Coronary artery (tissue), 2 donors: ENCODE data around the gene AP1G2.
"Not testable (repeated sequence)": the region's sequence is repeated elsewhere in the genome, so short reads cannot be mapped to it uniquely, and the experiment has no call there.

Source experiments
- DNase-seq: peaks from one replicate; pipeline ENCODE4 v3.0.0-alpha.2; 2017; ENCODE audit warnings: low spot score
- H3K27ac ChIP-seq, 2 donors: fragments of 200-600 bp; sonication (generic); one replicate each; pipeline ENCODE4 v1.5.1; 2016 to 2019
- H3K4me3 ChIP-seq: fragments of 200-600 bp; sonication (generic); 2 replicates; pipeline ENCODE4 v1.5.1; 2016; ENCODE audit warnings: mild to moderate bottlenecking, moderate library complexity
- TF ChIP-seq, protein P1 (sequence below): fragments of 200-600 bp; sonication (generic); IDR thresholded peaks from one replicate; pipeline ENCODE4 v1.5.1; 2019; ENCODE audit warnings: antibody characterized with exemption

AP1G2 gene

DNA sequence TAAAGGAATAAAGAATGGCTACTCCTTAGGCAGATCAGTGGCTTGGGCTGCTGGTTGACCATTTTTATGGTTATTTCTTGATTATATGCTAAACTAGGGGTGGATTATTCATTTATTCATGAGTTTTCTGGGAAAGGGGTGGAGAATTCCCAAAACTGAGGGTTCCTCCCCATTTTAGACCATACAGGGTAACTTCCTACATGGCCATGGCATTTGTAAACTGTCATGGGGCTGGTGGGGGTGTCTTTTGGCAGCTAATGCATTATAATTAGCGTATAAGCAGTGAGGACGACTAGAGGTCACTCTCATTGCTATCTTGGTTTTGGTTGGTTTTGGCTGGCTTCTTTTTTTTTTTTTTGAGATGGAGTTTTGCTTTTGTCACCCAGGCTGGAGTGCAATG is 36.6 kb upstream of the AP1G2 start:
- H3K4me3 ChIP-seq: no peak overlapping the region
- no peak for DNase-seq
- no peak overlapping the region for H3K27ac ChIP-seq
- TF ChIP-seq, protein P1, sequence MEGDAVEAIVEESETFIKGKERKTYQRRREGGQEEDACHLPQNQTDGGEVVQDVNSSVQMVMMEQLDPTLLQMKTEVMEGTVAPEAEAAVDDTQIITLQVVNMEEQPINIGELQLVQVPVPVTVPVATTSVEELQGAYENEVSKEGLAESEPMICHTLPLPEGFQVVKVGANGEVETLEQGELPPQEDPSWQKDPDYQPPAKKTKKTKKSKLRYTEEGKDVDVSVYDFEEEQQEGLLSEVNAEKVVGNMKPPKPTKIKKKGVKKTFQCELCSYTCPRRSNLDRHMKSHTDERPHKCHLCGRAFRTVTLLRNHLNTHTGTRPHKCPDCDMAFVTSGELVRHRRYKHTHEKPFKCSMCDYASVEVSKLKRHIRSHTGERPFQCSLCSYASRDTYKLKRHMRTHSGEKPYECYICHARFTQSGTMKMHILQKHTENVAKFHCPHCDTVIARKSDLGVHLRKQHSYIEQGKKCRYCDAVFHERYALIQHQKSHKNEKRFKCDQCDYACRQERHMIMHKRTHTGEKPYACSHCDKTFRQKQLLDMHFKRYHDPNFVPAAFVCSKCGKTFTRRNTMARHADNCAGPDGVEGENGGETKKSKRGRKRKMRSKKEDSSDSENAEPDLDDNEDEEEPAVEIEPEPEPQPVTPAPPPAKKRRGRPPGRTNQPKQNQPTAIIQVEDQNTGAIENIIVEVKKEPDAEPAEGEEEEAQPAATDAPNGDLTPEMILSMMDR: no peak

DNA sequence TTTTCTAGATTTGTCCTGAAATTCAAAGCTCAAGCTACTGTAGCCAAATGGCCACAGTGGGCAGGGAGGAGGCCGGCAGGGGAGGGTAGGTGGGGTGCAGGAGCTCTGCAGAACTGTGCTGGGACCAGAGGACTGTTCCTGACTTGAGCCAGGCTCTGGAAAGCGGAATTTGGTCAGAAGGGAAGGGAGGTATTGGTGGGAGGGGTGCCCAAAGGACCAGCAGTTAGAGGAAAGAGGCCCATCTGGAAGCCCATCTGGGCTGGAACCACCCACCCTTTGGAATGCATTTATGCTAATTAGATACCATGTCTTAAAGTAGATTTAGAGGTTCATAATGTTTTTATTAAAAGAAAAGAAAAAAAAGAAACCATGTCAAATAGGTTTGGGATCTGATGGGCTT is 35.5 kb upstream of the AP1G2 start:
- DNase-seq: no peak
- TF ChIP-seq, protein P1: no peak
- no peak overlapping the region for H3K4me3 ChIP-seq
- H3K27ac ChIP-seq: no peak overlapping the region

DNA sequence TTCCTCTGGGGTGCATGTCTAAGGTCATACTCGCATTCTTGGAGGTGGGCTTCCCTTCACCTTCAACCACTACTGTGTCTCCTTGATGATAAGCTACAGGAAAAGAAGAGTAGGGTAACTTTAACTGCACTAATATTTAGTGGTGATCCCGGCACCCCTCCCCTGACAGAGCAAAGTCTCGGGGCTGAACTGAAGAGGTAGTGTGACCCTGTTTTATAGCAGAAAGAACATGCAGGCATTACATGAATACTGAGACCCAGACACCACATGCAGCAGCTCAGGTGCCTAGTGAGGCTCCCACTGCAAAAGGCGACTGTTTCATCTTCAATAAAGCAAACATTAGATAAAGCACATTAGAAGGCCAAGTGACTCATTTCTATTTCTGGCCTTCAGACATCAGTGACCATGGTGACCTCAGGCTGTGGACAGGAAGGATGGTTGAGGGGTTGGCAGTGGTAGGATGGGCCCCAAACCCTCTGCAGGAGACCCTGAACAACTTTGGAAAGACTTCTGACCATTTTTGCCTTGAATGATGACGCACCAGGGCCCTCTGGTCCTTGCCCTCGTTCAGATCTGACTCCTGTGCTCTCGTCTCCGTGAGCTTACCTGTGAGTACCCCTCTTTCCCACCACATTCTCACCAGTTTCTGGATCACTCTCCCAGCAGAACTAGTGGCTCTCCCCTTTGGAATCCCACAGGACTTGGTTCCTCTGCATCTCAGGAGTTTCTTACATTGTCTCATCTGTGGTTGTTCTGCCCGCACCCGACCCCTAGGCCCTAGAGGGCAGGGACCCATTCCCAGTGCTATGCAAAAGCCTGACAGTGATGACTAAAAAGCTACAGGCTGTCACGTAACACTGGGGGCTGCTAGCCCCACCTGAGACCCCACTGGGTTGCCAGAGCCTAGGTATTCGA is 34.8 kb upstream of the AP1G2 start:
- DNase-seq: no peak
- TF ChIP-seq, protein P1: no peak
- Histone ChIP-seq H3K27ac (no peak overlapping the region), H3K4me3 (no peak overlapping the region)

DNA sequence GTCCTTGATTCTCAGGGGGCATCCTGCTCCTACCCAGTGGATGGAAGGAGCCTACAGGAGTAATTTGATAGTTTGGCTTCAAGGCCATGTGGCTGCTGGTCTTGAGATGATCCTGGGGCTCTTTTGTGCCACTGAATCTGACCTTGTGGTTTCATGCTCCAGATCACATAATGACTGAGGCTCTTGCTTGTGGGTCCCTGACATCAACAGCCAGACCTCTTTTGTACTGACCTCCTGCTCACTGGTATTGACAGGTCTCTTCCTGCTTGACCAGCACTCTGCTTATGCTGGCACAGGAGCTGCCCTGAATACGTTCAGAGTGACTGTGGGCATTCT is 34.2 kb upstream of the AP1G2 start:
- DNase-seq: no peak
- Histone ChIP-seq H3K4me3 (no peak overlapping the region), H3K27ac (no peak overlapping the region)
- TF ChIP-seq, protein P1: no peak

DNA sequence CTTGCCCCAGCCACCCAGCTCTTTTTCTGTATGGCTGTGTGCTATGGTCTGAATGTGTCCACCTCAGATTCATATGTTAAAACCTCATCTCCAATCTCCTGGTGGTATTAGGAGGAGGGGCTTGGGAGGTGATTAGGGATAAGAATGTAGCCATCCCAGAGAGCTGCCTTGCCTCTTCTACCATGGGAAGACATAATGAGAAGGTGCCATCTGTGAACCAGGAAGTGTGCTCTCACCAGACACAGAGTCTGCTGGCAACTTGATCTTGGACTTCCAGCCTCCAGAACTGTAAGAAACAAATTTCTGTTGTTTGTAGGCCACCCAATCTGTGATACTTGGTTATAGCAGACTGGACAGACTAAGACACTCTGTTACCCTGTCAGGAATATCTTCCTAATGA is 33.8 kb upstream of the AP1G2 start:
- TF ChIP-seq, protein P1: no peak
- DNase-seq: no peak

DNA sequence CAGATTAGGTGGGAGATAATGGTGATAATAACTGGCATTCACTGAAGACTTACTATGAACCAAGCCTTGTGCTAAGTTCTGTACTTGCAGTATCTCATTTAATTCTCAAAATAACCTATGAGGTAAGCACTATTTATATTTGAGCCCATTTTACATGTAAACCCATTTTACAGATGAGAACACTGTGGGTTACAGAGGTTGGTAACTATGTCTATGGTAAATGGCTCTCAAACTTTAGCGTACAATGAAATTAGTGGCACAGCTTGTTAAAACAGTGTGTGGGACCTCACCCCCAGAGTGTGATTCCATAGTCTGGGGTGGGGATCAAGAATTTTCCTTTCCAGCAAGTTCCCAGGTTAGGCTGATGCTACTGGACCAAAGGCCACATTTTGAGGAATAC is 33.2 kb upstream of the AP1G2 start:
- TF ChIP-seq, protein P1: no peak
- Histone ChIP-seq H3K27ac (no peak overlapping the region), H3K4me3 (no peak overlapping the region)
- DNase-seq: no peak

More for the DNA sequence above, 33.8 kb upstream of the AP1G2 start:
- H3K27ac ChIP-seq: no peak overlapping the region
- H3K4me3 ChIP-seq: no peak overlapping the region

DNA sequence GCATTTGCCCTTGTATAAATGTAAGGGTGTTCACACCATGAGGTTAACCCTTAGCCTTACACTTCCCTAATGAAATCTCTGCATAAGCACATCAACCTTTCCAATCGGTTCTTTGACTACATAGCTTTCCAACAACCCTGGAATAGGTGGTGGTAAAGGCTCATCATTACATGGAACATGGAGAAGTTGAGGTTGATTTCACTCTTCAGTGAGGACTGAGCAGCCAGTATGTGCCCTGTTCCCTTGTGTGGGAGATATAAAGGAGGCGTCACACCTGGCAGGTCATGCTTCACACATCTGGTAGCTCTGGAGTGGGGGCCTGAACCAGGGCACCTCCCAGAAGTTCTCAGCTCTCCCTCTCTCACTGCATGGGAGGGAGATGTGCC is 32.7 kb upstream of the AP1G2 start:
- no peak for DNase-seq
- H3K27ac ChIP-seq: no peak overlapping the region
- TF ChIP-seq, protein P1: no peak
- no peak overlapping the region for H3K4me3 ChIP-seq

DNA sequence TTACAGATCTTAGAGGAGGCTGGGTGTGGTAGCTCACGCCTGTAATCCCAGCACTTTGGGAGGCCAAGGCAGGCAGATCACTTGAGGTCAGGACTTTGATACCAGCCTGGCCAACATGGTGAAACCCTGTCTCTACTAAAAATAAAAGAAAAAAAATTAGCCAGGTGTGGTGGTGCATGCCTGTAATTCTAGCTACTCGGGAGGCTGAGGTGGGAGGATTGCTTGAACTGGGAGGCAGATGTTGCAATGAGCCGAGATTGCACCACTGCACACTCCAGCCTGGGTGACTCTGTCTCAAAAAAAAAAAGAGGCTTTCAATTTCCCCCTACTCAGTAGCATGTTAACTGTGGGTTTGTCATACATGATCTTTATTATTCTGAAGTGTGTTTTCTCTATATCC is 26.6 kb upstream of the AP1G2 start:
- H3K4me3 ChIP-seq, H3K27ac ChIP-seq, DNase-seq: not testable (repeated sequence)
